K562 (cell line): ENCODE data around the gene BOLL. TPM values are rescaled to one million over a fixed set of nuclear protein-coding genes. Genes with fewer than 3 reads are reported as not detected.

Experiments
- ATAC-seq: fragments of 200-7000 bp; cut with Tn5 transposase; 3 replicates; pipeline ENCODE4 v1.9.1; 2020; ENCODE audit warnings: moderate library complexity
- BruUV-seq: library from RNA; stranded (reverse); fragments of 400-500 nt; replicated peaks from 2 replicates; lab custom pipeline; 2021; lab: Mats Ljungman, UMichigan
- CTCF ChIA-PET: fragments of 300-600 bp; formaldehyde crosslinking; extraction: SDS; loops from one replicate; lab custom pipeline; 2021; ENCODE audit warnings: low intra/inter-chr PET ratio; lab: Yijun Ruan, JAX
- POLR2A ChIA-PET: fragments of 300-600, 350-650 bp; sonication (Branson Sonifier 250); formaldehyde crosslinking; extraction: SDS; loops from one replicate; lab custom pipeline; 2021; ENCODE audit warnings: antibody characterized with exemption, inconsistent platforms; lab: Yijun Ruan, JAX
- DNase-seq, 4 experiments: peaks; one replicate each; pipeline versions ENCODE4 v3.0.0 to v3.0.0-alpha.2; 2011 to 2018; ENCODE audit warnings: low spot score in 3 of 4, mixed read lengths in 3 of 4; ENCODE audit errors: extremely low read depth in 1 of 4
- FAIRE-seq: peaks from 2 replicates; lab custom pipeline; 2011; peaks lifted over from hg19 to GRCh38; lab: Jason Lieb, UNC
- H2AFZ ChIP-seq: 2 replicates; pipeline ENCODE4 v1.6.0; 2011; ENCODE audit warnings: low read depth, low read length, control low read depth, inconsistent platforms
- H3K27ac ChIP-seq: fragments of 200-600 bp; 3 replicates; pipeline ENCODE4 v1.8.0; 2011; ENCODE audit warnings: low read depth, mild to moderate bottlenecking, control low read depth, inconsistent platforms, low read length, moderate library complexity, mixed read lengths; ENCODE audit errors: extremely low read depth
- H3K27me3 ChIP-seq, 2 experiments: fragments of 300-600 bp in 1 of 2; 2 replicates in 1 of 2; 3 replicates in 1 of 2; pipeline versions ENCODE4 v1.6.0 to v1.8.0; 2011; ENCODE audit warnings: inconsistent platforms in 2 of 2, low read length in 2 of 2, mild to moderate bottlenecking in 1 of 2, mixed read lengths in 1 of 2, moderate library complexity in 1 of 2; ENCODE audit not compliant: control insufficient read depth in 2 of 2, insufficient read depth in 2 of 2
- H3K36me3 ChIP-seq: fragments of 300-600 bp; 3 replicates; pipeline ENCODE4 v1.8.0; 2011; ENCODE audit warnings: mild to moderate bottlenecking, low read length, inconsistent platforms; ENCODE audit not compliant: control insufficient read depth, insufficient read depth
- H3K4me1 ChIP-seq, 2 experiments: fragments of 200-600 bp in 1 of 2; replicated peaks in 1 of 2; 2 replicates in 1 of 2; 3 replicates in 1 of 2; pipeline versions ENCODE4 v1.5.1 to v1.8.0; 2011; ENCODE audit warnings: inconsistent platforms in 2 of 2, low read length in 2 of 2, mild to moderate bottlenecking in 1 of 2, mixed read lengths in 1 of 2, moderate library complexity in 1 of 2; ENCODE audit not compliant: control insufficient read depth in 2 of 2, insufficient read depth in 2 of 2
- H3K4me2 ChIP-seq: 2 replicates; pipeline ENCODE4 v1.6.1; 2011; ENCODE audit warnings: low read length, control low read depth, inconsistent platforms, mixed read lengths; ENCODE audit not compliant: insufficient read depth
- H3K4me3 ChIP-seq: fragments of 200-600 bp; sonication (generic), shearing (Covaris generic); 2 replicates; pipeline ENCODE4 v1.5.1; 2016; ENCODE audit warnings: control low read depth, inconsistent platforms
- H3K79me2 ChIP-seq: fragments of 200-600 bp; 3 replicates; pipeline ENCODE4 v1.8.0; 2011; ENCODE audit warnings: low read length, inconsistent platforms; ENCODE audit not compliant: control insufficient read depth, insufficient read depth
- H3K9ac ChIP-seq, 2 experiments: 2 replicates each; pipeline versions ENCODE4 v1.6.0 to v1.6.1; 2011; ENCODE audit warnings: low read depth in 2 of 2, low read length in 2 of 2, control low read depth in 1 of 2, inconsistent platforms in 1 of 2, mild to moderate bottlenecking in 1 of 2, mixed read lengths in 1 of 2; ENCODE audit not compliant: insufficient read depth in 1 of 2
- H3K9me1 ChIP-seq: one replicate; pipeline ENCODE4 v1.6.0; 2011; ENCODE audit warnings: inconsistent platforms, mild to moderate bottlenecking, low read length, moderate library complexity; ENCODE audit not compliant: control insufficient read depth, insufficient read depth
- H3K9me3 ChIP-seq: replicated peaks from 2 replicates; pipeline ENCODE4 v1.5.1; 2011; ENCODE audit warnings: low read depth, low read length, inconsistent platforms; ENCODE audit not compliant: control insufficient read depth, insufficient read depth
- H4K20me1 ChIP-seq: replicated peaks from 2 replicates; pipeline ENCODE4 v1.6.1; 2011; ENCODE audit warnings: low read length, inconsistent platforms, mixed read lengths; ENCODE audit not compliant: control insufficient read depth, insufficient read depth
- BMI1 ChIP-seq: fragments of 150-350 bp; IDR thresholded peaks from 2 replicates; pipeline ENCODE4 v1.6.1; 2014; ENCODE audit warnings: low read length
- CXXC5 ChIP-seq: fragments of 250-450 bp; sonication (Bioruptor Pico); IDR thresholded peaks from 2 replicates; pipeline ENCODE4 v1.8.0; 2022; ENCODE audit warnings: inconsistent platforms, mild to moderate bottlenecking, moderate library complexity
- EGR1 ChIP-seq: fragments of 450-650 bp; conservative IDR thresholded peaks from 2 replicates; pipeline ENCODE4 v1.6.1; 2017; ENCODE audit warnings: mild to moderate bottlenecking
- HDAC6 ChIP-seq: IDR thresholded peaks from 2 replicates; pipeline ENCODE4 v1.6.1; 2012; ENCODE audit warnings: low read depth, mild to moderate bottlenecking, control low read depth, inconsistent platforms, low read length, moderate library complexity
- JUND ChIP-seq, 2 experiments: IDR thresholded peaks; 2 replicates in 1 of 2; 3 replicates in 1 of 2; pipeline ENCODE4 v1.6.1; 2011; ENCODE audit warnings: borderline replicate concordance in 2 of 2, low read depth in 2 of 2, low read length in 2 of 2, improper control_type of control experiment in 1 of 2, missing biosample characterization in 1 of 2, missing genetic modification characterization in 1 of 2, missing genetic modification reagents in 1 of 2
- MAFF ChIP-seq: IDR thresholded peaks from 2 replicates; pipeline ENCODE4 v1.6.1; 2012; ENCODE audit warnings: low read length, improper control_type of control experiment
- MAFK ChIP-seq: IDR thresholded peaks from 2 replicates; pipeline ENCODE4 v1.6.1; 2011; ENCODE audit warnings: low read length, improper control_type of control experiment
- MAZ ChIP-seq, 2 experiments: fragments of 450-650 bp in 1 of 2; sonication (generic) in 1 of 2; formaldehyde crosslinking; IDR thresholded peaks in 1 of 2; conservative IDR thresholded peaks in 1 of 2; 2 replicates each; pipeline versions ENCODE4 v1.4.0 to v1.5.0; 2020; ENCODE audit warnings: mild to moderate bottlenecking in 1 of 2, missing genetic modification reagents in 1 of 2
- MLX ChIP-seq, 2 experiments: fragments of 450-650 bp in 1 of 2; sonication (generic) in 1 of 2; formaldehyde crosslinking; conservative IDR thresholded peaks; 2 replicates each; pipeline versions ENCODE4 v1.4.0 to v1.8.1; 2020 to 2022; ENCODE audit warnings: mild to moderate bottlenecking in 1 of 2, missing genetic modification reagents in 1 of 2
- NCOA4 ChIP-seq: fragments of 450-650 bp; IDR thresholded peaks from 2 replicates; pipeline ENCODE4 v1.6.1; 2018; ENCODE audit warnings: mild to moderate bottlenecking; ENCODE audit not compliant: partially characterized antibody
- NRF1 ChIP-seq, 2 experiments: fragments of 450-650 bp; IDR thresholded peaks in 1 of 2; conservative IDR thresholded peaks in 1 of 2; 2 replicates each; pipeline ENCODE4 v1.6.1; 2014; ENCODE audit warnings: mild to moderate bottlenecking in 2 of 2
- PTBP1 ChIP-seq: fragments of 200-400 bp; formaldehyde crosslinking; IDR thresholded peaks from 2 replicates; pipeline ENCODE4 v1.6.1; 2017; ENCODE audit warnings: low read depth, low read length
- RAD21 ChIP-seq, 2 experiments: fragments of 250-450 bp in 1 of 2; fragments of 450-650 bp in 1 of 2; sonication (Bioruptor Pico) in 1 of 2; formaldehyde crosslinking in 1 of 2; IDR thresholded peaks in 1 of 2; conservative IDR thresholded peaks in 1 of 2; 2 replicates each; pipeline versions ENCODE4 v1.4.0 to v1.8.0; 2020 to 2022; ENCODE audit warnings: mild to moderate bottlenecking in 2 of 2, moderate library complexity in 1 of 2
- TFAP4 ChIP-seq: sonication (generic); formaldehyde crosslinking; IDR thresholded peaks from 2 replicates; pipeline ENCODE4 v1.8.0; 2022; ENCODE audit warnings: missing genetic modification reagents, mild to moderate bottlenecking, moderate library complexity, borderline replicate concordance
- ZBTB34 ChIP-seq: fragments of 250-450 bp; sonication (Bioruptor Pico); IDR thresholded peaks from 2 replicates; pipeline ENCODE4 v1.8.0; 2021; ENCODE audit warnings: mild to moderate bottlenecking, moderate library complexity
- ZNF354B ChIP-seq: fragments of 250-450 bp; sonication (Bioruptor Pico); IDR thresholded peaks from 2 replicates; pipeline ENCODE4 v1.4.0; 2020
- ZNF586 ChIP-seq: fragments of 450-650 bp; formaldehyde crosslinking; conservative IDR thresholded peaks from 2 replicates; pipeline ENCODE4 v1.4.0; 2020; ENCODE audit warnings: mild to moderate bottlenecking, moderate library complexity
- ZNF717 ChIP-seq: fragments of 250-450 bp; sonication (Bioruptor Pico); IDR thresholded peaks from 2 replicates; pipeline ENCODE4 v1.5.0; 2021
- WGBS: fragments of 100-300 bp; shearing (Covaris generic); methylation state at CpG from one replicate; pipeline ENCODE4 v1.1.6; 2016; ENCODE audit warnings: low coverage, mixed read lengths; ENCODE audit not compliant: insufficient coverage; ENCODE audit errors: missing lambda C conversion rate; 5-methylcytosine and 5-hydroxymethylcytosine counted together
- in situ Hi-C: fragments of 300-500 bp; cut with MboI; formaldehyde crosslinking; loops from 4 replicates; pipeline ENCODE4 v1.15.0; 2018; ENCODE audit warnings: inconsistent platforms, mixed read lengths
- intact Hi-C: fragments of 100-400 bp; cut with micrococcal nuclease; formaldehyde crosslinking; loops from 2 replicates; pipeline ENCODE4 v1.14.2; 2022
- polyA plus RNA-seq, 8 experiments: library from polyadenylated mRNA; depleted of rRNA in 4 of 8; stranded (reverse) in 5 of 8; unstranded in 3 of 8; fragments of >200 nt; fragmentation: Nextera tagmentation in 2 of 8; fragmentation: Illumina TruSeq in 1 of 8; extraction: Ambion mirVana in 2 of 8; extraction: Trizol in 1 of 8; gene quantifications; 2 replicates each; pipeline versions ENCODE4 v1.2.1 to v1.2.3, GENCODE V29; 2011 to 2014; ENCODE audit warnings: inconsistent platforms in 1 of 8, missing spikeins in 1 of 8
- total RNA-seq, 7 experiments: library from RNA; depleted of rRNA in 6 of 7; stranded (reverse); fragments of >200 nt in 6 of 7; fragmentation: Illumina TruSeq in 2 of 7; extraction: Trizol in 2 of 7; gene quantifications; 2 replicates each; pipeline versions ENCODE4 v1.2.1 to v1.2.3, GENCODE V29; 2011 to 2021; ENCODE audit warnings: low replicate concordance in 1 of 7

The BOLL gene
- total and polyA plus RNA-seq, 9 of the 15 experiments (the other 6 are each of a cell fraction or from before 2014, with no cell fraction given), result 0.11 to 0.55 (median 0.19) TPM; not detected in 1

- Histone ChIP-seq H3K27me3 (no peaks in the 10 kb centered on the region), H3K9ac (no peak overlapping the region), H3K9me1 (no peaks in the 10 kb centered on the region), H3K27ac (peak overlapping the region; percentile 50; the same call in 2 of the 3 replicates), H3K9me3 (no peaks in the 10 kb centered on the region), H4K20me1 (no peaks in the 10 kb centered on the region), H3K79me2 (peaks cover 85% of the 10 kb centered on the region), H3K4me3 (no peak overlapping the region), H3K36me3 (peaks cover 3% of the 10 kb centered on the region; the same call in 1 of the 3 replicates), H2AFZ (no peak overlapping the region), H3K4me1 (peaks cover 0 to 17% of the 10 kb centered on the region in 2 experiments; a peak in 3 of 5 replicates), H3K4me2 (no peak overlapping the region)
- in situ Hi-C loops (loop anchor here (10.0 kb wide), 1 partner anchor 122 kb away; no protein-coding TSS in a partner anchor), intact Hi-C loops (no loop called here)
- peak; percentile 51 to 69 (median 62) for DNase-seq
- POLR2A ChIA-PET, result no interaction called here
- FAIRE-seq, result peak; percentile 69
- 7% methylated on average over 3 of the region's 3 CpGs for WGBS
- CTCF ChIA-PET, result interaction anchor here (0.7 kb wide), 1 partner anchor 11 kb away, joined by 4 read pairs; no protein-coding TSS in a partner anchor
- peak; percentile 77 for ATAC-seq
- no TSS peak for BruUV-seq
- TF ChIP-seq EGR1 (peak; percentile 21), NRF1 (conservative IDR thresholded peaks at IDR 0.05 in 1 of 2, IDR thresholded peaks at IDR 0.05 in 1 of 2) (no peak), MAFK (peak; percentile 71), PTBP1 (no peak), ZNF717 (no peak), MLX (CRISPR knock-in tag; conservative IDR thresholded peaks at IDR 0.05) (no peak), NCOA4 (no peak), CXXC5 (no peak), ZBTB34 (CRISPR knock-in tag) (no peak), HDAC6 (no peak), JUND (IDR thresholded peaks at IDR 0.05; ENCODE audit: borderline replicate concordance, low read depth, low read length) (peak; percentile 75), JUND (tag; IDR thresholded peaks at IDR 0.05; ENCODE audit: borderline replicate concordance, low read depth, low read length) (peak; percentile 11; the same call in 1 of the 3 replicates), MAFF (peak; percentile 77), MAZ (CRISPR knock-in tag; conservative IDR thresholded peaks at IDR 0.05 in 1 of 2, IDR thresholded peaks at IDR 0.05 in 1 of 2) (no peak), BMI1 (no peak), RAD21 (CRISPR knock-in tag; conservative IDR thresholded peaks at IDR 0.05 in 1 of 2, IDR thresholded peaks at IDR 0.05 in 1 of 2) (0 out of 4 replicates have a peak, but pooled peaks of 1 of the 2 experiments have one; percentile 15), ZNF354B (no peak), ZNF586 (CRISPR knock-in tag) (no peak), TFAP4 (CRISPR knock-in tag) (no peak)
Measured at GRCh38 chr2:197813093-197813787, 28.1 kb upstream of the BOLL start.
